SK-N-MC (cell line): Measurements from ENCODE around the gene GNAS-AS1.
A peak's percentile ranks its signal among the peaks of the same experiment; 100 is the strongest.

Experiments
- DNase-seq: peaks from one replicate; pipeline ENCODE4 v3.0.0-alpha.2; 2011; ENCODE audit warnings: low read depth, low spot score
- H3K27ac ChIP-seq: fragments of 200-600 bp; sonication (generic); 2 replicates; pipeline ENCODE4 v1.5.1; 2016; ENCODE audit warnings: mixed run types
- H3K36me3 ChIP-seq: fragments of 200-600 bp; sonication (generic); 2 replicates; pipeline ENCODE4 v1.6.1; 2017; ENCODE audit warnings: antibody characterized with exemption, low read length, mixed read lengths; ENCODE audit not compliant: insufficient read depth
- H3K4me3 ChIP-seq: fragments of 200-600 bp; sonication (generic); 2 replicates; pipeline ENCODE4 v1.5.1; 2016
- H3K9ac ChIP-seq: fragments of 200-600 bp; sonication (generic); 2 replicates; pipeline ENCODE4 v1.8.0; 2017; ENCODE audit warnings: mixed run types, mixed read lengths; ENCODE audit not compliant: insufficient read length
- H3K9me3 ChIP-seq: fragments of 200-600 bp; sonication (generic); 2 replicates; pipeline ENCODE4 v1.6.1; 2017; ENCODE audit warnings: low read depth, mild to moderate bottlenecking, antibody characterized with exemption, low read length, moderate library complexity, mixed read lengths
- EZH2 ChIP-seq: fragments of 200-600 bp; sonication (generic); IDR thresholded peaks from one replicate; pipeline ENCODE4 v1.6.1; 2017; ENCODE audit warnings: antibody characterized with exemption
- FOXP2 ChIP-seq: optimal IDR thresholded peaks from 2 replicates; pipeline ENCODE3; 2011; ENCODE audit warnings: mild to moderate bottlenecking, moderate library complexity; ENCODE audit not compliant: insufficient read depth; ENCODE audit errors: extremely low read length, control extremely low read depth
- POLR2AphosphoS5 ChIP-seq: IDR thresholded peaks from 2 replicates; pipeline ENCODE4 v1.6.1; 2012; ENCODE audit warnings: mild to moderate bottlenecking, low read depth, low read length, borderline replicate concordance

The GNAS-AS1 gene

GRCh38 chr20:58863044-58863790, 12.5 kb upstream of the GNAS-AS1 start:
- no peak overlapping the region for H3K27ac ChIP-seq
- no peak for DNase-seq
- no peak overlapping the region for H3K4me3 ChIP-seq
- no peak overlapping the region for H3K9ac ChIP-seq
- TF ChIP-seq POLR2AphosphoS5 (no peak), FOXP2 (no peak), EZH2 (no peak)
- H3K36me3 ChIP-seq: no peaks in the 10 kb centered on the region
- H3K9me3 ChIP-seq: no peaks in the 10 kb centered on the region

GRCh38 chr20:58855506-58856389, 5.0 kb upstream of the GNAS-AS1 start:
- no peak for DNase-seq
- no peaks in the 10 kb centered on the region for H3K36me3 ChIP-seq
- H3K27ac ChIP-seq: no peak overlapping the region
- peak overlapping the region; percentile 52 for H3K4me3 ChIP-seq
- no peaks in the 10 kb centered on the region for H3K9me3 ChIP-seq
- H3K9ac ChIP-seq: no peak overlapping the region
- TF ChIP-seq EZH2 (no peak), POLR2AphosphoS5 (no peak), FOXP2 (no peak)

GRCh38 chr20:58854638-58855471, 4.2 kb upstream of the GNAS-AS1 start:
- no peak for DNase-seq
- H3K4me3 ChIP-seq: peak overlapping the region; percentile 51
- H3K9me3 ChIP-seq: no peaks in the 10 kb centered on the region
- no peak overlapping the region for H3K9ac ChIP-seq
- TF ChIP-seq EZH2: peak; percentile 65
- TF ChIP-seq FOXP2: no peak
- H3K36me3 ChIP-seq: no peaks in the 10 kb centered on the region
- no peak overlapping the region for H3K27ac ChIP-seq

GRCh38 chr20:58853976-58854637, 3.4 kb upstream of the GNAS-AS1 start:
- H3K4me3 ChIP-seq: no peak overlapping the region
- TF ChIP-seq FOXP2: no peak
- no peaks in the 10 kb centered on the region for H3K36me3 ChIP-seq

GRCh38 chr20:58853466-58853865, 2.8 kb upstream of the GNAS-AS1 start:
- no peak overlapping the region for H3K4me3 ChIP-seq
- no peak for TF ChIP-seq EZH2
- TF ChIP-seq FOXP2: no peak
- no peak for TF ChIP-seq POLR2AphosphoS5
- H3K9me3 ChIP-seq: no peaks in the 10 kb centered on the region
- no peak overlapping the region for H3K27ac ChIP-seq
- no peak for DNase-seq
- H3K9ac ChIP-seq: no peak overlapping the region
- H3K36me3 ChIP-seq: no peaks in the 10 kb centered on the region

More at GRCh38 chr20:58853976-58854637, 3.4 kb upstream of the GNAS-AS1 start:
- Histone ChIP-seq H3K27ac (no peak overlapping the region), H3K9me3 (no peaks in the 10 kb centered on the region), H3K9ac (no peak overlapping the region)
- no peak for DNase-seq

GRCh38 chr20:58852543-58853271, 2.0 kb upstream of the GNAS-AS1 start, which contains the start of gene GNAS:
TSS of gene GNAS (plus strand) at chr20:58852716.
- DNase-seq: no peak
- no peaks in the 10 kb centered on the region for H3K36me3 ChIP-seq
- no peak within 1 kb of the TSS for H3K9ac ChIP-seq
- peak; percentile 20 for TF ChIP-seq FOXP2
- no peak for TF ChIP-seq EZH2
- peak within 1 kb of the TSS; percentile 63 for H3K4me3 ChIP-seq
- H3K27ac ChIP-seq: no peak within 1 kb of the TSS
- H3K9me3 ChIP-seq: no peaks in the 10 kb centered on the region

GRCh38 chr20:58851969-58852458, 1.3 kb upstream of the GNAS-AS1 start:
- peak overlapping the region; percentile 63 for H3K4me3 ChIP-seq
- H3K36me3 ChIP-seq: no peaks in the 10 kb centered on the region
- TF ChIP-seq EZH2 (no peak), FOXP2 (no peak), POLR2AphosphoS5 (no peak)
- H3K9ac ChIP-seq: no peak overlapping the region
- no peaks in the 10 kb centered on the region for H3K9me3 ChIP-seq
- no peak overlapping the region for H3K27ac ChIP-seq
- no peak for DNase-seq
